ENCODE data around the gene MYBPC3.

The MYBPC3 gene

GRCh38 chr11:47387944-47388696 is 35.6 kb upstream of the MYBPC3 start:
- Mint-ChIP-seq H3K27me3 (ENCODE audit: low read depth, poor library complexity) (peaks cover 8% of the 10 kb centered on the region), H3K9me3 (peaks cover 4% of the 10 kb centered on the region), H3K27ac (no peak overlapping the region), H3K4me1 (peaks cover 30% of the 10 kb centered on the region), H3K36me3 (ENCODE audit: low read depth) (no peaks in the 10 kb centered on the region), H3K4me3 (no peak overlapping the region)
- TF ChIP-seq CTCF (IDR thresholded peaks at IDR 0.05), result no peak
- no peak for DNase-seq

DNA sequence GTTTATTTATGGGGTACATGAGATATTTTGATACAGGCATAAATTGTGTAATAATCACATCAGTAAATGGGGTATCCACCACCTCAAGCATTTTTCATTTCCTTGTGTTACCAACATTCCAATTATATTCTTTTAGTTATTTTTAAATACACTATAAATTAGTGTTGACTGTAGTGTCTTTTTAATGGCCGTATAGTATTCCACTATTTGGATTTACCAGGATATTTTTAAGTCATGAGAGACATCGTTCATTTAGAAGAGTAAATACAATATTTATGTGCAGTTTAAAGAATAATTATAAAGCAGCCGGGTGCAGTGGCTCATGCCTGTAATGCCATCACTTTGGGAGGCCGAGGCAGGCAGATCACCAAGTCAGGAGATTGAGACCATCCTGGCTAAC is 32.0 kb upstream of the MYBPC3 start:
- Mint-ChIP-seq H3K4me1 (peaks cover 16% of the 10 kb centered on the region), H3K4me3 (no peak overlapping the region), H3K36me3 (ENCODE audit: low read depth) (no peaks in the 10 kb centered on the region), H3K27ac (no peak overlapping the region), H3K27me3 (ENCODE audit: low read depth, poor library complexity) (peaks cover 9% of the 10 kb centered on the region), H3K9me3 (peaks cover 4% of the 10 kb centered on the region)
- no peak for TF ChIP-seq CTCF (IDR thresholded peaks at IDR 0.05)
- DNase-seq, result no peak

GRCh38 chr11:47383071-47383470 is 30.6 kb upstream of the MYBPC3 start:
- DNase-seq, result no peak

DNA sequence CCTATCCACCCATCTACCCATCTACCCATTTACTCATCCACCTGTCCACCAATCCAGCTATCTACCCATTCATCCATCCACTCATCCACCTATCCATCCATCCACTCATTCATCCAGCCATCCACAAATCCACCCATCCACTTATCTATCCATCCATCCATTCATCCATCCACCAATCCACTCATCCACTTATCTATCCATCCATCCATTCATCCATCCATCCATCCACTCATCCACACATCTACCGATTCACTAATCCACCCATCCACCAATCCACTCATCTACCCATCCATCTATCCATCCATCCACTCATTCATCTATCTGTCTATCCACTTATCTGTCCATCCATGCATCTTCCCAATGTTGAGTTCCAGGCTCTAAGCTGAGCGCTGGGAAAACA is 27.6 kb upstream of the MYBPC3 start:
- Mint-ChIP-seq H3K27ac (no peak overlapping the region), H3K4me1 (peaks cover 32% of the 10 kb centered on the region), H3K4me3 (no peak overlapping the region)

More at GRCh38 chr11:47383071-47383470, 30.6 kb upstream of the MYBPC3 start:
- Mint-ChIP-seq H3K4me3 (no peak overlapping the region), H3K27me3 (ENCODE audit: low read depth, poor library complexity) (peaks cover 9% of the 10 kb centered on the region), H3K4me1 (peaks cover 16% of the 10 kb centered on the region), H3K9me3 (peaks cover 4% of the 10 kb centered on the region), H3K36me3 (ENCODE audit: low read depth) (no peaks in the 10 kb centered on the region), H3K27ac (no peak overlapping the region)
- no peak for TF ChIP-seq CTCF (IDR thresholded peaks at IDR 0.05)

DNA sequence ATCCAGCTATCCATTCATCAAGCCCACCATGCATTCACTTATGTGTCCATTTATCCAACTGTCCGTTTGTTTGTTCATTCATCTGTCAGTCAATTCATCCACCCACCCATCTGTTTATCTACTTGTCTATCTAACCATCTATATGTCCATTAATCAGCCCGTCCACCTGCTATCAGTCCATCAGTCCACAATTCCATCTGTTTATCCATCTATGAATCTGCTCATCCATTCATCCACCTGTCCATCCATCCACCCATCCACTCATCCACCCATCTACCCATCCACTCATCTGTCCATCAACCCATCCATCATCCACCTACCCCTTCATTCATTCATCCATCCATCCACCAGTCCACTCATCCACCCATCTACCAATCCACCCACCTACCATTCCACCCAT is 26.8 kb upstream of the MYBPC3 start:
- no peak for DNase-seq
- Mint-ChIP-seq H3K9me3 (peaks cover 4% of the 10 kb centered on the region), H3K27me3 (ENCODE audit: low read depth, poor library complexity) (peaks cover 6% of the 10 kb centered on the region), H3K27ac (no peak overlapping the region), H3K4me3 (no peak overlapping the region), H3K4me1 (peaks cover 35% of the 10 kb centered on the region), H3K36me3 (ENCODE audit: low read depth) (no peaks in the 10 kb centered on the region)
- no peak for TF ChIP-seq CTCF (IDR thresholded peaks at IDR 0.05)

More for the DNA sequence above, 27.6 kb upstream of the MYBPC3 start:
- TF ChIP-seq CTCF (IDR thresholded peaks at IDR 0.05), result no peak
- no peaks in the 10 kb centered on the region for H3K36me3 Mint-ChIP-seq (ENCODE audit: low read depth)
- H3K27me3 Mint-ChIP-seq (ENCODE audit: low read depth, poor library complexity), result peaks cover 6% of the 10 kb centered on the region
- DNase-seq, result no peak
- H3K9me3 Mint-ChIP-seq, result peaks cover 4% of the 10 kb centered on the region

DNA sequence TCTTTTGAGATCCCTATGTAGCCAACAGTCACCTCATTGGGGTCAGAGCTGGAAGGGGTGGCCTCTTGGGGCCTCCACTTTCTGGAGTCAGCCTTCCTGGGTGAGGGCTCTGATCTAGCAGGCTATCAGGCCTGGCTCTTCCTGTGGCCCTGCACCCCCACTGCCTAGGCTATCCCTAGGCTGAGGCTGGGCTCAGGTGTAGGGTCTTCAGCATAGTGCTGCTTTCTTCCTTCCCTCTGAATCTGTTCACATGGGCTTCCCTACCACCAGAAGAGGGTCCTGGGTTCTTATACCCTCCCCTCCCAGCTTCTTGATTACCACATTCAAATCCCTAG is 26.3 kb upstream of the MYBPC3 start:
- Mint-ChIP-seq H3K4me1 (peaks cover 35% of the 10 kb centered on the region), H3K27me3 (ENCODE audit: low read depth, poor library complexity) (peaks cover 6% of the 10 kb centered on the region), H3K9me3 (peaks cover 4% of the 10 kb centered on the region)

More for the DNA sequence above, 26.3 kb upstream of the MYBPC3 start:
- H3K27ac Mint-ChIP-seq, result no peak overlapping the region
- TF ChIP-seq CTCF (IDR thresholded peaks at IDR 0.05), result no peak
- H3K4me3 Mint-ChIP-seq, result no peak overlapping the region
- DNase-seq, result no peak
- no peaks in the 10 kb centered on the region for H3K36me3 Mint-ChIP-seq (ENCODE audit: low read depth)

Measured in nephron progenitor cell (in vitro differentiated cells).